ENCODE results near the gene AARSD1. TPM values are rescaled to one million over a fixed set of nuclear protein-coding genes. Genes with fewer than 3 reads are reported as not detected.
A peak's percentile ranks its signal among the peaks of the same experiment; 100 is the strongest.

The AARSD1 gene
- total RNA-seq, 6 donors from 2014 or later, result 10.9 to 70.2 (median 23.6) TPM

GRCh38 chr17:42989726-42990652 lies 25.7 kb upstream of the AARSD1 start:
- Histone ChIP-seq H3K27me3 (no peaks in the 10 kb centered on the region), H3K4me3 (no peak overlapping the region), H3K4me1 (peaks cover 0 to 15% (median 2%) of the 10 kb centered on the region in 4 donors), H3K27ac (no peak overlapping the region), H3K36me3 (peaks cover 44 to 89% (median 71%) of the 10 kb centered on the region in 4 donors), H3K9me3 (no peaks in the 10 kb centered on the region)
- no peak for ATAC-seq (ENCODE audit: low FRiP score in 2 of 2)
- no peak for DNase-seq
- TF ChIP-seq, protein P1, sequence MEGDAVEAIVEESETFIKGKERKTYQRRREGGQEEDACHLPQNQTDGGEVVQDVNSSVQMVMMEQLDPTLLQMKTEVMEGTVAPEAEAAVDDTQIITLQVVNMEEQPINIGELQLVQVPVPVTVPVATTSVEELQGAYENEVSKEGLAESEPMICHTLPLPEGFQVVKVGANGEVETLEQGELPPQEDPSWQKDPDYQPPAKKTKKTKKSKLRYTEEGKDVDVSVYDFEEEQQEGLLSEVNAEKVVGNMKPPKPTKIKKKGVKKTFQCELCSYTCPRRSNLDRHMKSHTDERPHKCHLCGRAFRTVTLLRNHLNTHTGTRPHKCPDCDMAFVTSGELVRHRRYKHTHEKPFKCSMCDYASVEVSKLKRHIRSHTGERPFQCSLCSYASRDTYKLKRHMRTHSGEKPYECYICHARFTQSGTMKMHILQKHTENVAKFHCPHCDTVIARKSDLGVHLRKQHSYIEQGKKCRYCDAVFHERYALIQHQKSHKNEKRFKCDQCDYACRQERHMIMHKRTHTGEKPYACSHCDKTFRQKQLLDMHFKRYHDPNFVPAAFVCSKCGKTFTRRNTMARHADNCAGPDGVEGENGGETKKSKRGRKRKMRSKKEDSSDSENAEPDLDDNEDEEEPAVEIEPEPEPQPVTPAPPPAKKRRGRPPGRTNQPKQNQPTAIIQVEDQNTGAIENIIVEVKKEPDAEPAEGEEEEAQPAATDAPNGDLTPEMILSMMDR (IDR thresholded peaks at IDR 0.05), result no peak
- TF ChIP-seq POLR2AphosphoS5 (IDR thresholded peaks at IDR 0.05), result no peak
- TF ChIP-seq EP300 (IDR thresholded peaks at IDR 0.05), result no peak
- no peak for TF ChIP-seq POLR2A (IDR thresholded peaks at IDR 0.05)
- 82 to 89% methylated on average over 6 of the region's 6 CpGs for WGBS, 2 donors

DNA sequence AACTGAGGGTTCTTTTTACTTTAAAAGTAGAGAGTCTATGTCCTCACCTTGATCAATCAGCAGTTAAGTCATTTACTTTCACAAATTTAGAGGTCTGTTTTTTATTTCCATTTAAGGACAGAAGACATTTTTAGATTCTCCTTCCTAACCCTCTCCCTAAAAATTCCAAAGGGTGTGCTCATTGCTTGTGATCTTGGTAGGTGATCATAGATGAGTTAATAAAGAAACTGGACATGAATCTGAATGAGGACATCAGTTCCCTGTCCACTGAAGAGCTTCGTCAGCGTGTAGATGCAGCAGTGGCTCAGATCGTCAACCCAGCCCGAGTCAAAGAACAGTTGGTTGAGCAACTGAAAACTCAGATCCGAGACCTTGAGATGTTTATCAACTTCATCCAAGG lies 24.9 kb upstream of the AARSD1 start:
- ATAC-seq (ENCODE audit: low FRiP score in 2 of 2) (no peak), DNase-seq (no peak)
- H3K9me3 ChIP-seq, result no peaks in the 10 kb centered on the region
- TF ChIP-seq POLR2AphosphoS5 (IDR thresholded peaks at IDR 0.05), result no peak
- H3K36me3 ChIP-seq, result peaks cover 44 to 86% (median 71%) of the 10 kb centered on the region in 4 donors
- H3K4me3 ChIP-seq, result no peak overlapping the region
- H3K27ac ChIP-seq, result no peak overlapping the region
- H3K4me1 ChIP-seq, result peaks cover 0 to 20% (median 8%) of the 10 kb centered on the region in 4 donors
- no peaks in the 10 kb centered on the region for H3K27me3 ChIP-seq
- 97 to 99% methylated on average over 5 of the region's 5 CpGs for WGBS, 2 donors

DNA sequence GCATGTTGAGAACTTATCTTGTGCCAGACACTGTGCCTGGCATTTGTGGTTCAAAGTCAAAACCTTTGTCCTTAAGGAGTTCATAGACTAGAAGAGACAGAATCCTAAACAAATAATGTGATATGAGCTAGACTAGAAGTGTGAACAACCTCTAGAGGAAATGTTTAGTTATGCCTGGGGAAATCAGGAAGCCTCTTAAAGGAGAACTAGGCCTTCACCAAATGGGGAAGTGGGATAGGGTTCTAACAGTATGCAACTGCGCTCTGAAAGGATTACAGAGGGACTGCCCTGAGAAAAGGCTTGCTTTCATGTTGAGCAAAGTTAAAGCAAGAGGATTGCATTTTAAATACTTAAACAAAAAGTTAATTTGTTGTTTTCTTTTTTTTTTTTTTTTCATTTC lies 21.0 kb upstream of the AARSD1 start:
- Histone ChIP-seq H3K9me3 (no peaks in the 10 kb centered on the region), H3K36me3 (peaks cover 23 to 53% (median 41%) of the 10 kb centered on the region in 4 donors), H3K4me3 (no peak overlapping the region), H3K27ac (peak overlapping the region in 3 of 4 donors; percentile 61 to 66 (median 62)), H3K4me1 (peaks cover 8 to 48% (median 25%) of the 10 kb centered on the region in 4 donors), H3K27me3 (no peaks in the 10 kb centered on the region)
- peak in 1 of 2 donors; percentile 61 for ATAC-seq (ENCODE audit: low FRiP score in 2 of 2)
- TF ChIP-seq POLR2A (IDR thresholded peaks at IDR 0.05), result no peak
- TF ChIP-seq, protein P1 (IDR thresholded peaks at IDR 0.05), result no peak
- no peak for TF ChIP-seq POLR2AphosphoS5 (IDR thresholded peaks at IDR 0.05)
- TF ChIP-seq EP300 (IDR thresholded peaks at IDR 0.05), result no peak
- WGBS, 2 donors, result 0 to 54% methylated on average over 1 of the region's 1 CpG
- no peak for DNase-seq

GRCh38 chr17:42982266-42982665 lies 18.0 kb upstream of the AARSD1 start:
- Histone ChIP-seq H3K4me3 (no peak overlapping the region), H3K4me1 (peaks cover 16 to 59% (median 34%) of the 10 kb centered on the region in 4 donors), H3K9me3 (no peaks in the 10 kb centered on the region), H3K27ac (no peak overlapping the region), H3K36me3 (peaks cover 3 to 23% (median 11%) of the 10 kb centered on the region in 4 donors), H3K27me3 (no peaks in the 10 kb centered on the region)
- TF ChIP-seq POLR2AphosphoS5 (IDR thresholded peaks at IDR 0.05) (no peak), POLR2A (IDR thresholded peaks at IDR 0.05) (no peak), EP300 (IDR thresholded peaks at IDR 0.05) (no peak)
- TF ChIP-seq, protein P1 (IDR thresholded peaks at IDR 0.05), result no peak
- no peak for DNase-seq
- no peak for ATAC-seq (ENCODE audit: low FRiP score in 2 of 2)

GRCh38 chr17:42980766-42981397 lies 16.6 kb upstream of the AARSD1 start:
- H3K27me3 ChIP-seq, result no peaks in the 10 kb centered on the region
- peak; percentile 49 to 75 for ATAC-seq (ENCODE audit: low FRiP score in 2 of 2)
- peak overlapping the region; percentile 79 to 90 (median 85) for H3K27ac ChIP-seq
- peaks cover 16 to 53% (median 34%) of the 10 kb centered on the region in 4 donors for H3K4me1 ChIP-seq
- WGBS, 2 donors, result 0% methylated on average over 20 to 29 of the region's 67 CpGs
- TF ChIP-seq POLR2A (IDR thresholded peaks at IDR 0.05) (peak in 1 of 4 donors; percentile 24), EP300 (IDR thresholded peaks at IDR 0.05) (no peak), POLR2AphosphoS5 (IDR thresholded peaks at IDR 0.05) (peak in 1 of 2 donors; percentile 12)
- TF ChIP-seq, protein P1 (IDR thresholded peaks at IDR 0.05), result peak in 5 of 6 experiments; percentile 9 to 72 (median 45)
- peaks cover 0 to 11% (median 2%) of the 10 kb centered on the region in 4 donors for H3K36me3 ChIP-seq
- H3K4me3 ChIP-seq, result peak overlapping the region; percentile 53 to 95 (median 90)
- DNase-seq, result peak; percentile 73 to 92
- no peaks in the 10 kb centered on the region for H3K9me3 ChIP-seq

All from upper lobe of left lung (tissue), 6 donors.